ENCODE data around the gene SORCS2.

Gene SORCS2

DNA sequence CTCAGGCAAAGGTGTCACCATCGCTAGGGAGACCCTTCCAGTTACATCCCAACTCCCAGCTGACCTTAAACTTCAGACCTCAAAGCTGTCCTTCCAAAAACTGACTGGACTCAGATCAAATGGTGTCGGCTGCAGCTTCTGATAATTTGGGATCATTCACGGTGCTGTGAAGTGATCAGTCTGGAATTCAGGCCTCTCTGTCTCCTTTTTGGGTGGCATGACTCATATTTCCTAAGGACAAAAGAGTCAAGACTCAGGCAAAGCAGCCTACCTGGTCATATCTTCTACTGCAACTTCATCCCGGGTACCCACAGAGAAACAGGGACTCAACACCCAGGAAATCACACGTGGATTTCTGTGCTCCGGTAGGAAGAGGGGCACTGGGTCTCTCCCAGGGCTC is 87.6 kb downstream of the SORCS2 start:
- Histone ChIP-seq H2AFZ (ENCODE audit: low read length) (no peak overlapping the region), H3K4me3 (ENCODE audit: low read depth, low read length, poor library complexity, severe bottlenecking) (no peak overlapping the region), H3F3A (ENCODE audit: insufficient read depth, low read length) (no peaks in the 10 kb centered on the region), H3K79me2 (ENCODE audit: insufficient read depth, low read length) (no peaks in the 10 kb centered on the region), H3K9me2 (ENCODE audit: low read depth, low read length) (no peaks in the 10 kb centered on the region), H3K36me3 (ENCODE audit: insufficient read depth, low read length) (no peaks in the 10 kb centered on the region), H3K4me2 (ENCODE audit: low read length) (no peak overlapping the region), H3K27me3 (ENCODE audit: insufficient read depth, low read length) (no peaks in the 10 kb centered on the region), H3K4me1 (ENCODE audit: insufficient read depth, low read length, severe bottlenecking) (no peaks in the 10 kb centered on the region), H3K9ac (ENCODE audit: low read length) (no peak overlapping the region), H3K27ac (ENCODE audit: low read depth, low read length, poor library complexity, severe bottlenecking) (no peak overlapping the region), H4K20me1 (ENCODE audit: insufficient read depth, low read length) (no peaks in the 10 kb centered on the region), H3K9me3 (ENCODE audit: low read length) (no peaks in the 10 kb centered on the region)
- no peak for TF ChIP-seq EZH2 (IDR thresholded peaks at IDR 0.05; ENCODE audit: borderline replicate concordance, low read length)
- TF ChIP-seq, protein P1, sequence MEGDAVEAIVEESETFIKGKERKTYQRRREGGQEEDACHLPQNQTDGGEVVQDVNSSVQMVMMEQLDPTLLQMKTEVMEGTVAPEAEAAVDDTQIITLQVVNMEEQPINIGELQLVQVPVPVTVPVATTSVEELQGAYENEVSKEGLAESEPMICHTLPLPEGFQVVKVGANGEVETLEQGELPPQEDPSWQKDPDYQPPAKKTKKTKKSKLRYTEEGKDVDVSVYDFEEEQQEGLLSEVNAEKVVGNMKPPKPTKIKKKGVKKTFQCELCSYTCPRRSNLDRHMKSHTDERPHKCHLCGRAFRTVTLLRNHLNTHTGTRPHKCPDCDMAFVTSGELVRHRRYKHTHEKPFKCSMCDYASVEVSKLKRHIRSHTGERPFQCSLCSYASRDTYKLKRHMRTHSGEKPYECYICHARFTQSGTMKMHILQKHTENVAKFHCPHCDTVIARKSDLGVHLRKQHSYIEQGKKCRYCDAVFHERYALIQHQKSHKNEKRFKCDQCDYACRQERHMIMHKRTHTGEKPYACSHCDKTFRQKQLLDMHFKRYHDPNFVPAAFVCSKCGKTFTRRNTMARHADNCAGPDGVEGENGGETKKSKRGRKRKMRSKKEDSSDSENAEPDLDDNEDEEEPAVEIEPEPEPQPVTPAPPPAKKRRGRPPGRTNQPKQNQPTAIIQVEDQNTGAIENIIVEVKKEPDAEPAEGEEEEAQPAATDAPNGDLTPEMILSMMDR (IDR thresholded peaks at IDR 0.05; ENCODE audit: low read length), result no peak

DNA sequence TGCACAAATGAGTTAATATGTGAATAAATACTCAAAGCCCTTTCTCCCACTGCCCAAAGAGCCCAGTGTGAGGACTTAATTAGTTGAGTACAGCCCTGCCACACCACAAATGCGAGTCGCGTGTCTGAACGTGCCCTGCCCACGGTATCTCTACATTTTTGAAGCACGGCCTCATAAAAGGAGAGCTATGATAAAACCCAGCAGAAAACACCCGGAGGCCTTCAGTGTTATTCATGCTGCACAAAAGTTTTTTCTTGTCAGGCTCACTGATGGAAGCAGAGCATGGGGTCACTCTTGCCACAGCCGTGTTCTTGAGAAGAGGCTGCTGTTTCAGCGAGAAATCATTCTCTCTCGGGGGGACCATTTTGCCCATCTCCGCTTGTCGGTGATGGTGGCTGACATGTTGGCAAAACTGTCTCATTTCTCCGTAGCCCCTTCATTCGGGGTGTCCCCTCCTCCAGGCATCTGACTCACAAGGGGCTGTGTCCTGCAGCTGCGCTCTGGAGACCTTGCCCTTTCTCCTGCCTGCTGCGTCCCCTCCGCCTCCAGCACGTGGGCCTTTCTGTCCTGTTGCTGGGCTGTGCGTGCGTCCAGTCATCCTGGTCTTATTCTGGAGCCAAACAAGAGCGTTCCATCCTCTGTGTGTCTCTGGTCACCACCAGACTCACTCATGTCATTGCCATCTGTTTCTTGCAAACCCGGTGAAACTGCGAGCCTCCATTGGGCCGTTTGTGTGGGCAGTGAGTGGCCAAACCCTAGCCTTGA is 88.8 kb downstream of the SORCS2 start:
- no peak overlapping the region for H3K27ac ChIP-seq (ENCODE audit: low read depth, low read length, poor library complexity, severe bottlenecking)
- H3K4me1 ChIP-seq (ENCODE audit: insufficient read depth, low read length, severe bottlenecking), result no peaks in the 10 kb centered on the region
- H3F3A ChIP-seq (ENCODE audit: insufficient read depth, low read length), result no peaks in the 10 kb centered on the region
- H3K9me3 ChIP-seq (ENCODE audit: low read length), result no peaks in the 10 kb centered on the region
- no peaks in the 10 kb centered on the region for H3K79me2 ChIP-seq (ENCODE audit: insufficient read depth, low read length)
- no peaks in the 10 kb centered on the region for H3K9me2 ChIP-seq (ENCODE audit: low read depth, low read length)
- TF ChIP-seq, protein P1 (IDR thresholded peaks at IDR 0.05; ENCODE audit: low read length), result no peak
- TF ChIP-seq EZH2 (IDR thresholded peaks at IDR 0.05; ENCODE audit: borderline replicate concordance, low read length), result no peak
- no peaks in the 10 kb centered on the region for H3K36me3 ChIP-seq (ENCODE audit: insufficient read depth, low read length)
- no peak overlapping the region for H3K9ac ChIP-seq (ENCODE audit: low read length)
- H3K4me3 ChIP-seq (ENCODE audit: low read depth, low read length, poor library complexity, severe bottlenecking), result no peak overlapping the region
- no peaks in the 10 kb centered on the region for H3K27me3 ChIP-seq (ENCODE audit: insufficient read depth, low read length)
- no peak overlapping the region for H3K4me2 ChIP-seq (ENCODE audit: low read length)
- no peaks in the 10 kb centered on the region for H4K20me1 ChIP-seq (ENCODE audit: insufficient read depth, low read length)
- H2AFZ ChIP-seq (ENCODE audit: low read length), result no peak overlapping the region

DNA sequence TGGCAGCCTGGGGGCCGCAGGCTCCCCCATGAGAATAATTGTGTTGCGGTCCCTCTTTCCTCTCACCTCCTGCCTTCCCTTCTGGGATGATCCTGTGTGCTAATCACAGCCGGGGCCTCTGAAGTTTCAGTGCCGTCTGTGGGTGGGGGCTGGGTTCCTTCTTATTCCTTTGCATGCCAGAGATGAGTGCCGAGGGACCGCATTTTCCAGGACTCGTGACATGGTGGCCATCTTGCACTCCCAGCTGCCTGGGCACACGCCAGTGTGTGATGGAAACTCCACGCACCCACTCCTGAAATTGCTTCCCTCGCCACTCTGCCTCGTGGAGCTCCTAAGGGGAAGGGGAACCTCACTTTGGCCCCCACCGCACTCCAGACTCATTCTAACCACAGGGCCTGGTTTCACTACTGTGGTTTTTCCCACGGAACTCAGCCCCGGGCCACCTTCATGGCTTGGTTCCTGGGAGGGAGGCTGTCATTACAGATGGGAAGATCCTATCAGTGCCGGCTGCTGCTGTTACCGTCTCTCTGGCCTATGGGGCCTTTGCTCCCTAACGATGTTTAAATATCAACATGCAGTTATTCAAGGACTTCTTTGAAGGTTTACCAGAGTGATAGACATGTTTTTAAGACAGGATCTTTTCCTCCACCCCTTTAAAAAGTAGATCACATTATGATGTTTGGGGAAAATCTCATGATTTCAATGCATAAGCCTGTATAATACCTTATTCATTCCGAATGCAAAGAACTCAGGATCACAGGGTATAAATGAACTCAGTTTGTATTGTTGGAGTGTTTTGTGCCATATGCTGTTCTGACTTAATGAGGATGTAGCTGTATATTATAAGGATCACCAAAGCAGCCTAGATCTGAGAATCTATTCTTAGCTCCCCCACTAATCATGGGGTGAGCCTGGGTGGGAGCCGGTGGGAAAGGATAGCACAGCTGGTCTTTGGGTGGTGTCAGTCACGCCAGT is 89.6 kb downstream of the SORCS2 start:
- no peak overlapping the region for H3K4me3 ChIP-seq (ENCODE audit: low read depth, low read length, poor library complexity, severe bottlenecking)
- H3K9me2 ChIP-seq (ENCODE audit: low read depth, low read length), result no peaks in the 10 kb centered on the region
- H3K27me3 ChIP-seq (ENCODE audit: insufficient read depth, low read length), result no peaks in the 10 kb centered on the region
- H3K9me3 ChIP-seq (ENCODE audit: low read length), result no peaks in the 10 kb centered on the region
- H3K9ac ChIP-seq (ENCODE audit: low read length), result no peak overlapping the region
- H3F3A ChIP-seq (ENCODE audit: insufficient read depth, low read length), result no peaks in the 10 kb centered on the region
- H3K27ac ChIP-seq (ENCODE audit: low read depth, low read length, poor library complexity, severe bottlenecking), result no peak overlapping the region
- no peaks in the 10 kb centered on the region for H3K36me3 ChIP-seq (ENCODE audit: insufficient read depth, low read length)
- H4K20me1 ChIP-seq (ENCODE audit: insufficient read depth, low read length), result no peaks in the 10 kb centered on the region
- H3K79me2 ChIP-seq (ENCODE audit: insufficient read depth, low read length), result no peaks in the 10 kb centered on the region
- no peak overlapping the region for H3K4me2 ChIP-seq (ENCODE audit: low read length)
- H3K4me1 ChIP-seq (ENCODE audit: insufficient read depth, low read length, severe bottlenecking), result no peaks in the 10 kb centered on the region
- H2AFZ ChIP-seq (ENCODE audit: low read length), result no peak overlapping the region
- TF ChIP-seq, protein P1 (IDR thresholded peaks at IDR 0.05; ENCODE audit: low read length), result no peak
- TF ChIP-seq EZH2 (IDR thresholded peaks at IDR 0.05; ENCODE audit: borderline replicate concordance, low read length), result no peak

All from OCI-LY1 (cell line).